Breast epithelium (tissue), 3 donors: ENCODE measurements around the gene TMSB4X.

Source experiments
- CTCF ChIP-seq, 3 donors: fragments of 450-650 bp; IDR thresholded peaks; one replicate each; pipeline ENCODE4 v1.5.1; 2016 to 2017; ENCODE audit warnings: antibody characterized with exemption in 3 of 3, mild to moderate bottlenecking in 3 of 3, moderate library complexity in 3 of 3
- POLR2A ChIP-seq: fragments of 450-650 bp; IDR thresholded peaks from one replicate; pipeline ENCODE4 v1.6.1; 2016; ENCODE audit warnings: antibody characterized with exemption, mild to moderate bottlenecking, moderate library complexity

DNA sequence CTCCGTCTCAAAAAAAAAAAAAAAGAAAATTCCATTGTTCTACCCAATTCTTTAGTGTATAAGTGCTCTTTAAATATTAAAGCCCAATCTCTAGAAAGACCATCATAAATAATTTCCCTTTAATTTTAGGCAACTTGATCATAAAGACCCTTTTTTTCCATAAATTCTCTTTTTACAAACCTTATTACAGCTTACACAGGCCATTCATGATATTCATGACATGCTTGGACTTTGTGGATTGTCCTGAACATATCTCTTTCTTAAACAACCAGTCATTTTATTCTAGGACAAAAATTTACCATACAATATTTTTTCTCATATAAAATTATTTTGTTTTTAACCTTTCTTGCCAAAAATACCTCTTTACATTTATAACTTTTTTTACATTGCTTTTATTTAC lies 38.0 kb upstream of the TMSB4X start:
- no peak for TF ChIP-seq CTCF (IDR thresholded peaks at IDR 0.05)
- TF ChIP-seq POLR2A: no peak
